ENCODE data around the gene CXCL3.

GRCh38 chr4:74057588-74057987 lies 19.1 kb upstream of the CXCL3 start:
- TF ChIP-seq CTCF (IDR thresholded peaks at IDR 0.05; ENCODE audit: borderline replicate concordance, extremely low read depth, low read length, poor library complexity, severe bottlenecking): no peak
- TF ChIP-seq EZH2 (IDR thresholded peaks at IDR 0.05; ENCODE audit: borderline replicate concordance, low read depth, low read length, severe bottlenecking): no peak
